Measurements from ENCODE around the gene USP2.

Gene USP2

DNA sequence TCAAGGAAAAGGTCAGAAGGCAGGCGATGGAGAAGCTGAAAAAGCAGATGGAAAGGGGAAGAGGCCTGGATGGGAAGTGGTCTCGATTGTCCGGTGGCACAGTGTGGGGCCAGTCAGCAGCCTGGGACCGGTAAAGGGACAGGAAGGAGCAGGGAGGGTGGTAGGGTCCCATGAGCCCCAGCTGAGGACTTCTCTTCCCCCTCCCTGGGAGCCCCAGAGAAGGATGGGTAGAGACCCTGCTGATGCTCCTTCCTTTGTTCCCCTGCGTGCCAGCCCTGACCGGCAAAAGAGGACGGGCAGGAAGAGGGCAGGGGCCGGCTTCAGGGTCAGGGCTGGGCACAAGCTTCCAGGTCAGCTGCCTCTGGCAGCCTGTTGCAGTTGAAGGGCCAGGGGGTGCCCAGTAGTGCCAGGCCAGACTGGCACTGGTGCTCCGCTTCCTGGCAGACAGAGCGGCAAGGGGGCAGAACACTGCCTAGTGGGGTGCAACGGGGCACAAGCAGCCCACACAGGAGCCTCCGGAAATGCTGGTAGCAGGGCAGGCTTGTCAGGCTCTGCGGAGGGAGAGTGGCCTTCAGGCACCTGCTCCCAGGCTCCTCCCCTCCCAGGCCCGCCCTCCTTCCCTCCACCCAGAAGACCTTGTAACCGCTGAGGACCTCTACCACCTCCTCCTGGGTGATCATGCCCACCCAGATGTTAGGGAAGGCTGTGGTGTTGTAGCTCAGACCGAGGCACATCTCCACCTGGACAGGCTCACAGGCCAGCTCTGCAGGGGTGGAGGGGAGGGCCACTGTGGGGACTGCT is 40.1 kb downstream of the USP2 start:
- DNase-seq (ENCODE audit: low spot score) = no peak
- in situ Hi-C loops (cut with MboI; ENCODE audit: low pct_unique_long_range_greater_than_20kb, low sequenced_read_pairs, unreplicated experiment) = no loop called here
- TF ChIP-seq, protein P1, sequence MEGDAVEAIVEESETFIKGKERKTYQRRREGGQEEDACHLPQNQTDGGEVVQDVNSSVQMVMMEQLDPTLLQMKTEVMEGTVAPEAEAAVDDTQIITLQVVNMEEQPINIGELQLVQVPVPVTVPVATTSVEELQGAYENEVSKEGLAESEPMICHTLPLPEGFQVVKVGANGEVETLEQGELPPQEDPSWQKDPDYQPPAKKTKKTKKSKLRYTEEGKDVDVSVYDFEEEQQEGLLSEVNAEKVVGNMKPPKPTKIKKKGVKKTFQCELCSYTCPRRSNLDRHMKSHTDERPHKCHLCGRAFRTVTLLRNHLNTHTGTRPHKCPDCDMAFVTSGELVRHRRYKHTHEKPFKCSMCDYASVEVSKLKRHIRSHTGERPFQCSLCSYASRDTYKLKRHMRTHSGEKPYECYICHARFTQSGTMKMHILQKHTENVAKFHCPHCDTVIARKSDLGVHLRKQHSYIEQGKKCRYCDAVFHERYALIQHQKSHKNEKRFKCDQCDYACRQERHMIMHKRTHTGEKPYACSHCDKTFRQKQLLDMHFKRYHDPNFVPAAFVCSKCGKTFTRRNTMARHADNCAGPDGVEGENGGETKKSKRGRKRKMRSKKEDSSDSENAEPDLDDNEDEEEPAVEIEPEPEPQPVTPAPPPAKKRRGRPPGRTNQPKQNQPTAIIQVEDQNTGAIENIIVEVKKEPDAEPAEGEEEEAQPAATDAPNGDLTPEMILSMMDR (IDR thresholded peaks at IDR 0.05; ENCODE audit: extremely low read depth, insufficient read depth, missing control alignments) = no peak

DNA sequence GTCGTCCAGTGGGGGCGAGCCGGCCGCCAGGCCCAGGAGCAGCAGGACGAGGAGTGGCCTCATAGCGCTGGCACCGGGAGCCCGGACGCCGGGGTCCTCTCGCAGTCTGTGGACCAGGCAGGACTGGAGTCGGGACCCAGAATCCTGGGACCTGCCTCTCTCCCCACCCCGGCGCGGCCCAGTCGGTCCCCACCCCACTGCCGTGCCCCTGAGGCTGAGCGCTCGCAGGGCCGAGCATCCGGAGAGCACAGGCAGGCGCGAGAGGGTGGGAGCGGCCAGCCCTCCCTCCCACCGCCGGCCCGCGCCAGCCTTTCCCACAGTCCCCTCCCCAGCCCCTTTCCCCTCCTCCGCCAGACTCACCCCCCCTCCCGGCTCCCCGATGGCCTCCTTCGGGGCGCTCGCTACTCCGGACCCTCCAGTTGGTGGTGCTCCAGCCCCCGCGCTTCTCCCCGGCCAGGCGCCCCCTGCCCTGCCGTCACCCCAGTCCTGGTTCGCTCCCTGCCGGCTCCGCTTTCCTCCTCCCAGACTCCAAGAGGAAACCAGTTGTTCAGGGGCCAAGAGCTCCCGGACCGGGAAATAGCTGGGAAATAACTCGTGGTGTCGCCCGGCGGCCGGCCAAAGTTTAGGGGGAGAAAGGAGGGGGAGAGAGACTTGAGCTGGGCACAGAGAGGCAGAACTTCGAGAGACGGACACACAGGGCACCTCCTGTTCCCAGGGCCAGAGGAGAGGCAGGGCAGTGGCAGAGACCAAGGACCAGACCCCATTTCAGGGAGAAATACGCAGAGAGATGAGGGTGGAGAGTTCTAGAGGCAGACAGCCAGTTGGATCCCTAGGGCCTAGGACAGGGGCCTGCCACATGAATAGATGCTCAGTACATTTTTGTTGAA is 40.9 kb downstream of the USP2 start, which contains the start of gene C1QTNF5:
TSS of gene C1QTNF5 (minus strand) at position 549 of the 887 bp plus-strand sequence. CDS start at position 63, 486 bp downstream.
- TF ChIP-seq, protein P1 (IDR thresholded peaks at IDR 0.05; ENCODE audit: extremely low read depth, insufficient read depth, missing control alignments) = no peak
- DNase-seq (ENCODE audit: low spot score) = no peak
- in situ Hi-C loops (cut with MboI; ENCODE audit: low pct_unique_long_range_greater_than_20kb, low sequenced_read_pairs, unreplicated experiment) = no loop called here

DNA sequence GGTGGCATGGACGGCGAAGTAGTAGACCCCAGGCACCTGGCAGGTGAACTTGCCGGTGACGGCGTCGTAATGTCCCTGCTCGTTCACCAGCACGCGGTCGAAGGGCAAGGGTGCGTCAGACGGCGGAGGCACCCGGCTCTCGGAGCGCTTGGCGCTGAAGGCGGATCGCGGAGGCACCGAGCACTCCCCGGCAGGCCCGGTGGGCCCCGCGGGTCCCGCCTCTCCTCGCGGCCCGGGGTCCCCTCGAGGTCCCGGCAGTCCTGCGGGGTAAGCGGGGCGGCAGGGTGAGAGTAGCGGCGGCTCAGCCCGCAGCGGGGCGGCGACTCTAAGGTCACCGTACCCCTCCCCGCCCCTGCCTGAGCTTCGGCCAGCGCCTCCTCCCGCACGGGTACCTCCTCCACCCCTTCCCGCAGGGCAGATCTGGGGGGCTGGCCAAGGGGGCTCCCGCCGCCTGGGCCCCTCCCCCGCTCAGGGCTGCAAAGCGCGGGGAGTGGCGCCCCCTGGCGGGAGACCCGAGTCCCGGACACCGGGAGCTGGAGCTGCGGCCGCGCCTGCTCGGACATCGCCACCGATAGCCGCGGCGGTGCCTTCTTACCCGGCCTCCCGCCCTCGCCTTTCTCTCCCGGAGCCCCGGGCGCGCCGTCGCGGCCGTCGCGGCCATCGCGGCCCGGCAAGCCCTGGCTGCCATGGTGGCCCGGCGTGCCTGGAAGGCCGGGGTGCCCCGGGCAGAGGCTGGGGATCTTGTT is 41.7 kb downstream of the USP2 start:
- in situ Hi-C loops (cut with MboI; ENCODE audit: low pct_unique_long_range_greater_than_20kb, low sequenced_read_pairs, unreplicated experiment) = no loop called here
- TF ChIP-seq, protein P1 (IDR thresholded peaks at IDR 0.05; ENCODE audit: extremely low read depth, insufficient read depth, missing control alignments) = peak; percentile 81
- peak; percentile 86 for DNase-seq (ENCODE audit: low spot score)

DNA sequence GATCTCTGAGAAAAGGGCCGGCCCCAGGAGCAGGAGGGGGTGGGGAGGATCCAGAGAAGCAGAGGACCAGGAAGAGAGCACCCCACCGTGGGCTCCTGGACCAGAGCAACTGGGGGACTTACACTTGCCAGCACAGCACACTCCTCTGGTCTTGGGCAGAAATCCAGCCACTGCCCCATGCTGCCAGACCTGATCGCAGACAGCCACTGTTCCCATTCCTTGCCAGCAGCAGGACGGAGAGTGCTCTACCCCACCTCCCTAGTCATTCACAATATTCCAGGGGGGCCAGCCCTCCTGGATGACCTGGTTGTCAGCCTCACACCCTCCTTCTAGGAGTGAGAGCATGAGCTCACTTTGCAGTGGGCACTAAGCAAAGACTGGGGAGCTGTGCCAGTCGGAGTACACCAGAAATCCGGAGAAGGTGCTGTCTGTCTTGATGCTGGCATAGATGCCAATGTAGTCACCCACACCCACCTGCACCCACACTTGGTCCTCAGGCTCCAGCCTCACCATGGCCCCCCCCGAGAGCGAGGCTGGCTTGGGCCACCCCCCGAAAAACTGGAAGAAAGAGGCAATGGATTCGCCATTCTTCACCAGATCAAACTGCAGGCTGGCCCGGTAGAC is 42.4 kb downstream of the USP2 start:
- in situ Hi-C loops (cut with MboI; ENCODE audit: low pct_unique_long_range_greater_than_20kb, low sequenced_read_pairs, unreplicated experiment) = no loop called here
- DNase-seq (ENCODE audit: low spot score) = no peak
- TF ChIP-seq, protein P1 (IDR thresholded peaks at IDR 0.05; ENCODE audit: extremely low read depth, insufficient read depth, missing control alignments) = no peak

DNA sequence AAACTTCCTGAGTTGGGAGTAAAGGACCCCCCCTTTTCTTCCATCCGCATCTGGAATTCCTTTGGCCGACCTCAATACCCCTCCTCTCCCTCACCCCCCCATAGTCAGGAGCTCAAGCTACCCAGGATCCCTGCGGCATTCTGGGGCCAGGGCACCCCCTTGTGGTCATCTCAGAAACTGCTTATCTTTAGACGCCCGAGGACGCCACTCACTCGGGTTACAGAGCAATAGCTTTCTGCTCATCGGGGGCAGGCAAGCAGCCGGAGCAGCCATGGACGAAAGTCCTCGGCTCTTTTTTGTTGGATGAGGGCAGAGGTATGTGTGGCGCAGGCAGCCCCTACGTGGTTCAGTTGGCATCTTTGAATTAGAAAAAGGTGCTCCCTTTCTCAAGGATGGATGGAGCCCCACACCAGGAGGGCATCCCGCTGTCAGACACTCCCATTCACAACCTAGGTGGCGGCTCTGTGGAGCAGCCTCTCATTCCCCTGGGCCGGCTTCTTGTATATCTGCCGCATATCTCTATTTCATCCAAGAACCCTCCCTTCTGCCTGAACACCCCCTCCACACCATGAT is 43.1 kb downstream of the USP2 start:
- TF ChIP-seq, protein P1 (IDR thresholded peaks at IDR 0.05; ENCODE audit: extremely low read depth, insufficient read depth, missing control alignments) = peak; percentile 77
- DNase-seq (ENCODE audit: low spot score) = peak; percentile 89
- in situ Hi-C loops (cut with MboI; ENCODE audit: low pct_unique_long_range_greater_than_20kb, low sequenced_read_pairs, unreplicated experiment) = no loop called here

Measured in GM13977 (cell line).